ENCODE results near the gene FUZ. TPM values are rescaled to one million over a fixed set of nuclear protein-coding genes. Genes with fewer than 3 reads are reported as not detected.

The FUZ gene
- total RNA-seq, 6 experiments from 2014 or later, result 9.4 to 14.2 (median 11.7) TPM

DNA sequence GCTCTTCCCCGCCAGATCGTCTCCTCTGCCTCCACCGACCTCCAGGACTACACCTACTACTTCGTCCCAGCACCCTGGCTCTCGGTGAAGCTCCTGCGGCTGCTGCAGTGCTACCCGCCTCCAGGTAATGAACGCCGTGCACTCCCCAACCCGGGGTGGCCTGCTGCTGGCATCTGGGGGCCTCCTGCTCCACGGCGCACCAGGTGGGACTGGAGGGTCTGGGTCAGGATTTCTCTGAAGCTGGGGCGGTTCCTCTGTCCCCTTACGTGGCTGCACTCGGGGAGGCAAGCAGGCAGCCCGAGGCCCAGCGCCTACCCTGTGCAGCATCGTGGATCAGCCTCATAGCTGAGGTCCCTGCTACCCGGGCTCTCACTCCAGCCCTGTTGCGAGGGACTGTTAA, 17.5 kb downstream of the FUZ start:
- peaks cover 7% of the 10 kb centered on the region for H3K4me1 Mint-ChIP-seq (ENCODE audit: low read depth)
- H3K27ac Mint-ChIP-seq, result no peak overlapping the region
- H3K4me3 Mint-ChIP-seq, result no peak overlapping the region
- no peaks in the 10 kb centered on the region; the same call in 1 of the 2 replicates for H3K27me3 Mint-ChIP-seq (ENCODE audit: insufficient read depth)
- H3K36me3 Mint-ChIP-seq (ENCODE audit: low read depth), result peaks cover 28% of the 10 kb centered on the region
- no peaks in the 10 kb centered on the region for H3K9me3 Mint-ChIP-seq
- DNase-seq, result no peak
- no peak for TF ChIP-seq CTCF (IDR thresholded peaks at IDR 0.05)

DNA sequence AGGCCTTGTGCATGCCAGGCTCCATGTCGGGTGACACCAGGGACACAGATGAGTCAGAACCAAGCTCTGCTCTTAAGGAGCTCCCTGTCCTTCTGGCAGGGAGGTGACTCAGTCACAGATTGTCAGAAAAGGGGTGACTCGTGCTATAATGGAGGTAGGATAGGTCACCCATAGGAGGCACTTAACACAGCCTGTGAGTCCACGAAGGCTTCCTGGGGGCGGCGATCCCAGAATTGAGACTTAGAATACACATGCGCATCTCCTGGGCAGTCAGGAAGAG, 19.6 kb downstream of the FUZ start:
- DNase-seq, result peak; percentile 73
- peak overlapping the region; percentile 74 for H3K27ac Mint-ChIP-seq
- no peaks in the 10 kb centered on the region for H3K9me3 Mint-ChIP-seq
- peaks cover 7% of the 10 kb centered on the region for H3K4me1 Mint-ChIP-seq (ENCODE audit: low read depth)
- peaks cover 27% of the 10 kb centered on the region for H3K36me3 Mint-ChIP-seq (ENCODE audit: low read depth)
- TF ChIP-seq CTCF (IDR thresholded peaks at IDR 0.05), result no peak
- no peak overlapping the region for H3K4me3 Mint-ChIP-seq
- peaks cover 2% of the 10 kb centered on the region for H3K27me3 Mint-ChIP-seq (ENCODE audit: insufficient read depth)

DNA sequence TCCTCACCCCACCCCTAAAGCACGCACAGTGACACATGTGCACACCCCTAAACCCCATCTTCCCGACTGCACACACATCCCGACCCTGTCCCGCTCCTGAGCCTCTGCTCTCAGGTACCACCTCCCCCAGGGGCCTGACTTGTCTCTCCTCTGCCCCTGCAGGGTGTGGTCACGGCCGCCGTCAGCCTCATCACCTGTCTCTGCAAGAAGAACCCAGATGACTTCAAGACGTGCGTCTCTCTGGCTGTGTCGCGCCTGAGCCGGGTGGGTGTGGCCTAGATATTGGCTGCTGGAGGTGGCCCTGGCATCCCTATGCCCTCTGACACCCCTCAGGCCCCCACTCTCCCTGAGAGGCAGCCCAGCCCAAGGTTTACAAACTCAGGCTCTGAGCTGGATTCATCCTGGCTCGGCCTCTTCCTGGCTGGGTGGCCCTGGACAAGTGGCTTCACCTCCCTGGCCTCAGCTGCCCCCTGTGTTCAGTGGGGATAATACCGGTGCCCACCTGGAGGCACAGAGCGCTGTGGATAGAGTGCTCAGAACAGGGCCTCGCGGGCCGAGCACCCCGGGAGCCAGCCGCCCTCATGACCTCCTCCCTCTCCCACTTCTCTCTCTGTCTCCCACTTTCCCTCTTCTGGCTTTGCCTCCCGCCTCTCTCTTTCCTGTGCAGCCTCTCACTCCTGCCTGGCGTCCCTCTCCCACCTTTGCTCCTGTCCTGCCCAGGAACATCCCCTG, 20.1 kb downstream of the FUZ start:
- Mint-ChIP-seq H3K4me1 (ENCODE audit: low read depth) (peaks cover 7% of the 10 kb centered on the region), H3K27me3 (ENCODE audit: insufficient read depth) (peaks cover 2% of the 10 kb centered on the region), H3K27ac (peak overlapping the region; percentile 74), H3K4me3 (no peak overlapping the region), H3K36me3 (ENCODE audit: low read depth) (peaks cover 31% of the 10 kb centered on the region), H3K9me3 (no peaks in the 10 kb centered on the region)
- TF ChIP-seq CTCF (IDR thresholded peaks at IDR 0.05), result no peak
- no peak for DNase-seq

DNA sequence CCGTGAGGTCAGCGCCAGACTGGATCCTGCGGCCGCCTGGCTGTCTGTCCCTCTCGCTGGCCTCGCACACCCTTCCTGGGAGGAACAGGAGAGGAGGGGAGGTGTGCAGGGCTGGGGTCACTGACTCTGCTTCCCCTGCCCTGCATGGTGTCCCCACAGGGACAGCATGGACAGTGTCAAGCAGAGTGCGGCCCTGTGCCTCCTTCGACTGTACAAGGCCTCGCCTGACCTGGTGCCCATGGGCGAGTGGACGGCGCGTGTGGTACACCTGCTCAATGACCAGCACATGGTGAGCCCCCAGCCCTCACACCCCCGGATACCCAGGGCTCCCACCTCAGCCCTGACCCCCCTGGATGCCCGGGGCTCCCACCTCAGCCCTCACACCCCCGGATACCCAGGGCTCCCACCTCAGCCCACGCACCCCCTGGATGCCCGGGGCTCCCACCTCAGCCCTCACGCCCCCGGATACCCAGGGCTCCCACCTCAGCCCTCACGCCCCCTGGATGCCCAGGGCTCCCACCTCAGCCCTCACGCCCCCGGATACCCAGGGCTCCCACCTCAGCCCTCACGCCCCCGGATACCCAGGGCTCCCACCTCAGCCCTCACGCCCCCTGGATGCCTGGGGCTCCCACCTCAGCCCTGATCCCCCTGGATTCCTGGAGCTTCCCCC, 21.2 kb downstream of the FUZ start:
- Mint-ChIP-seq H3K27ac (no peak overlapping the region), H3K36me3 (ENCODE audit: low read depth) (peaks cover 31% of the 10 kb centered on the region), H3K9me3 (no peaks in the 10 kb centered on the region), H3K4me3 (no peak overlapping the region), H3K4me1 (ENCODE audit: low read depth) (peaks cover 7% of the 10 kb centered on the region), H3K27me3 (ENCODE audit: insufficient read depth) (peaks cover 2% of the 10 kb centered on the region)
- no peak for TF ChIP-seq CTCF (IDR thresholded peaks at IDR 0.05)
- no peak for DNase-seq

GRCh38 chr19:49790866-49791265, 22.2 kb downstream of the FUZ start:
- TF ChIP-seq CTCF (IDR thresholded peaks at IDR 0.05), result no peak
- Mint-ChIP-seq H3K9me3 (no peaks in the 10 kb centered on the region), H3K27me3 (ENCODE audit: insufficient read depth) (peaks cover 2% of the 10 kb centered on the region), H3K36me3 (ENCODE audit: low read depth) (peaks cover 33% of the 10 kb centered on the region), H3K4me3 (no peak overlapping the region), H3K27ac (no peak overlapping the region), H3K4me1 (ENCODE audit: low read depth) (peaks cover 18% of the 10 kb centered on the region)
- no peak for DNase-seq

All from HFFc6 (cell line).